Measurements from ENCODE around the gene CAMK1G. TPM values are rescaled to one million over a fixed set of nuclear protein-coding genes. Genes with fewer than 3 reads are reported as not detected.

CAMK1G gene
- total and polyA plus RNA-seq, 2 of the 4 experiments (the other 2 are of a cell fraction), result 0.72 to 1.8 TPM

DNA sequence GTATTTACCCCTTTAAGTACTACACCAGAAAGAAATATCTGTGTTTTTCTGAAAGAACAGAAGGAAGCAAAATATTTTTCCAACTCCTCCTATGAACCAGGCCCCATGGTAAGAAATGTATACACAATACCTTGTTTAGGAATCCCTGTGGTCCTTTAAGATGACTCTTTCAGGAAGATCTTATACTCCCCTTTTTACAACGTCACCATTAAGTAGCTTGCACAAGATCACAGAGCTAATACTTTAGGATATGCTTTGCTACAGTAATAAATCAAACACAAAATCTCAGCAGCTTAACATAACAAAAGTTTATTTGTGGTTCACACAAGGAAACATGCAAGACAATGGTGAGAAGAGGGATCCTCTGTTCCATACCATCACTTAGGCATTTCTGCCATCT lies 77.6 kb downstream of the CAMK1G start:
- H3K23ac ChIP-seq (ENCODE audit: low read depth, low read length), result no peak overlapping the region
- no peak overlapping the region for H3K18ac ChIP-seq (ENCODE audit: low read depth, low read length)
- H3K36me3 ChIP-seq (ENCODE audit: control insufficient read depth, insufficient read depth, low read length), result no peaks in the 10 kb centered on the region
- POLR2A ChIA-PET (ENCODE audit: unreplicated experiment), result no interaction called here
- no peak overlapping the region for H4K91ac ChIP-seq (ENCODE audit: insufficient read depth, low read depth, low read length)
- no peak overlapping the region for H2BK5ac ChIP-seq (ENCODE audit: low read depth, low read length, poor library complexity, severe bottlenecking)
- no peak overlapping the region for H2AK9ac ChIP-seq (replicated peaks; ENCODE audit: low read depth, low read length, poor library complexity)
- H3K14ac ChIP-seq (replicated peaks; ENCODE audit: low read depth, low read length), result no peak overlapping the region
- in situ Hi-C loops (cut with MboI; ENCODE audit: low sequenced_read_pairs), result no loop called here
- no peak overlapping the region for H2BK120ac ChIP-seq (ENCODE audit: low read depth, low read length)
- no CpG with 5 or more reads among the region's 1 CpG for WGBS, 2 experiments (ENCODE audit: extremely low coverage in 2 of 2, insufficient read length in 1 of 2)
- DNase-seq (no peak), ATAC-seq (ENCODE audit: low read depth) (no peak)
- no peak overlapping the region for H3K4me2 ChIP-seq (ENCODE audit: low read depth, low read length)
- CTCF ChIA-PET, result no interaction called here
- dilution Hi-C loops (cut with HindIII; ENCODE audit: low sequenced_read_pairs, unreplicated experiment), result no loop called here
- H3K9me3 ChIP-seq (ENCODE audit: control insufficient read depth, insufficient read depth, low read length), result no peaks in the 10 kb centered on the region
- no peak overlapping the region for H4K8ac ChIP-seq (ENCODE audit: low read depth in 2 of 2, low read length in 2 of 2)
- no peak overlapping the region for H2BK15ac ChIP-seq (ENCODE audit: low read depth, low read length)
- no peaks in the 10 kb centered on the region; the same call in 1 of the 2 replicates for H3K9me1 ChIP-seq (ENCODE audit: insufficient read depth, low read length)
- TF ChIP-seq POLR2A (IDR thresholded peaks at IDR 0.05; ENCODE audit: low read depth, low read length) (no peak), CHD1 (IDR thresholded peaks at IDR 0.05; ENCODE audit: low read depth, low read length) (no peak), FOS (IDR thresholded peaks at IDR 0.05; ENCODE audit: low read depth, low read length) (no peak), NFE2L2 (IDR thresholded peaks at IDR 0.05; ENCODE audit: low read depth, low read length) (no peak), RAD21 (IDR thresholded peaks at IDR 0.05; ENCODE audit: low read length) (no peak), CEBPB (IDR thresholded peaks at IDR 0.05; ENCODE audit: low read depth, low read length) (no peak), BHLHE40 (IDR thresholded peaks at IDR 0.05; ENCODE audit: low read depth, low read length) (no peak), MXI1 (IDR thresholded peaks at IDR 0.05; ENCODE audit: borderline replicate concordance, low read depth, low read length) (no peak), RFX5 (IDR thresholded peaks at IDR 0.05; ENCODE audit: low read depth, low read length) (no peak)
- TF ChIP-seq, protein P1, sequence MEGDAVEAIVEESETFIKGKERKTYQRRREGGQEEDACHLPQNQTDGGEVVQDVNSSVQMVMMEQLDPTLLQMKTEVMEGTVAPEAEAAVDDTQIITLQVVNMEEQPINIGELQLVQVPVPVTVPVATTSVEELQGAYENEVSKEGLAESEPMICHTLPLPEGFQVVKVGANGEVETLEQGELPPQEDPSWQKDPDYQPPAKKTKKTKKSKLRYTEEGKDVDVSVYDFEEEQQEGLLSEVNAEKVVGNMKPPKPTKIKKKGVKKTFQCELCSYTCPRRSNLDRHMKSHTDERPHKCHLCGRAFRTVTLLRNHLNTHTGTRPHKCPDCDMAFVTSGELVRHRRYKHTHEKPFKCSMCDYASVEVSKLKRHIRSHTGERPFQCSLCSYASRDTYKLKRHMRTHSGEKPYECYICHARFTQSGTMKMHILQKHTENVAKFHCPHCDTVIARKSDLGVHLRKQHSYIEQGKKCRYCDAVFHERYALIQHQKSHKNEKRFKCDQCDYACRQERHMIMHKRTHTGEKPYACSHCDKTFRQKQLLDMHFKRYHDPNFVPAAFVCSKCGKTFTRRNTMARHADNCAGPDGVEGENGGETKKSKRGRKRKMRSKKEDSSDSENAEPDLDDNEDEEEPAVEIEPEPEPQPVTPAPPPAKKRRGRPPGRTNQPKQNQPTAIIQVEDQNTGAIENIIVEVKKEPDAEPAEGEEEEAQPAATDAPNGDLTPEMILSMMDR (conservative IDR thresholded peaks at IDR 0.05; ENCODE audit: low read depth, low read length), result no peak
- H2AFZ ChIP-seq (replicated peaks; ENCODE audit: low read length, poor library complexity), result no peak overlapping the region
- no peak overlapping the region for H3K27ac ChIP-seq (ENCODE audit: insufficient read depth, low read length)
- H4K5ac ChIP-seq (ENCODE audit: low read depth, low read length), result no peak overlapping the region
- intact Hi-C loops (cut with micrococcal nuclease), result no loop called here
- no peak overlapping the region for H3K4ac ChIP-seq (ENCODE audit: low read depth, low read length)
- no peak overlapping the region for H2AK5ac ChIP-seq (ENCODE audit: low read depth, low read length)
- no peaks in the 10 kb centered on the region for H3K79me1 ChIP-seq (ENCODE audit: low read depth in 1 of 2, low read length in 2 of 2)
- H3K9ac ChIP-seq (ENCODE audit: low read depth, low read length), result no peak overlapping the region
- no peak overlapping the region for H3K56ac ChIP-seq (ENCODE audit: extremely low read depth, insufficient read depth, low read length)
- BruUV-seq (replicated peaks), result no TSS peak
- H3K4me3 ChIP-seq (ENCODE audit: insufficient read depth, low read depth, low read length), result no peak overlapping the region
- no peaks in the 10 kb centered on the region for H4K20me1 ChIP-seq (ENCODE audit: insufficient read depth, low read length)
- H2BK20ac ChIP-seq (ENCODE audit: low read depth, low read length), result no peak overlapping the region
- no peaks in the 10 kb centered on the region for H3K27me3 ChIP-seq (ENCODE audit: control insufficient read depth, insufficient read depth, low read length)
- no peaks in the 10 kb centered on the region for H3K4me1 ChIP-seq (ENCODE audit: control insufficient read depth, insufficient read depth, low read length)

All from IMR-90 (cell line).